ENCODE measurements around the gene NATD1. TPM values are rescaled to one million over a fixed set of nuclear protein-coding genes. Genes with fewer than 3 reads are reported as not detected.

The NATD1 gene
- total and polyA plus RNA-seq, 9 of the 15 experiments (the other 6 are each of a cell fraction or from before 2014, with no cell fraction given) = 0.24 to 5.4 (median 1.6) TPM

DNA sequence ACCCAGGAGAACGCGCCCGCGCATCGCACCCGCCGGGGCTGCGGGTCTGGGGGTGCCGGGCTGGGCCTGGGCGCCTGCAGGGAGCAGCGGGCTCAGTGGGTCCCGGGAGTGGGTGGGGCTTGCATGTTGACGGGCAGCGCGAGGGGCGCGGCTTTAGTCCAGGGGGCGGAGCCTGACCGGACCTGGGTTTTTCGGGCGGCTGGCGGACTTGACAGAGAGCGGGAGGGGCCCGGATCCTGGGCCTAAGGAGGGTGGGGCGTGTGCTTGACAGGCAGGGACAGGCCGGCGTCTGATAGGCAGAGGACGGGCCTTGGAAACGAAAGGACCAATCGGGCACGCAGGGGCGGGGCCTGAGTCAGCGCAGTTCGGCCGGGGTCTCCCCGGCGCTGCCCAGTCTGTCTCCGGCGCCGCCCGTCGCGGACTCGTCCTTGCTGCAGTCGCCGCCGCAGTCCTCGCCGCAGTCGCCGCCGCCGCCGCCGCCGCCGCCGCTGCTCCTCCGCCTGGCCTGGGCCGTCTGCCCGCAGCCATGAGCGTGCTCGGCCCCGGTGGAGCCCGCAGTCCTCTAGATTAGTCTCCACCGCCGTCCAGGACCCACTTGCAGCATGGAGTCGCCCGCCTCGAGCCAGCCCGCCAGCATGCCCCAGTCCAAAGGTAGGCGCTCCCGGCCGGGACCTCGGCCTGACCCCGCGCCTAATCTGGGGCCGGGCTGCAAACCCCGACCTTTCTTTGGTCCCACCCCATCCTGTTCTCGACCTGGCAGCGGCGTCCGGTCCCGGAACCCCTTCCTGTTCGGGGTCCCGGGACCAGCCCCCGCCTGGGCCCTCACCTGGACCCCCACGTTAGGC lies 31.3 kb upstream of the NATD1 start, which contains the start of gene MAP2K3 (continued):
- no peak for TF ChIP-seq GMEB1 (CRISPR knock-in tag; IDR thresholded peaks at IDR 0.05)
- TF ChIP-seq NFIC (IDR thresholded peaks at IDR 0.05) = no peak
- no peak for TF ChIP-seq ZNF511 (CRISPR knock-in tag; IDR thresholded peaks at IDR 0.05)
- peak; percentile 57; the same call in 1 of the 2 replicates for TF ChIP-seq ZBTB7A (IDR thresholded peaks at IDR 0.05; ENCODE audit: borderline replicate concordance, control insufficient read depth, low read depth, low read length)
- no peak for TF ChIP-seq IRF9 (tag; IDR thresholded peaks at IDR 0.05)
- TF ChIP-seq STAG1 (CRISPR knock-in tag; IDR thresholded peaks at IDR 0.05; ENCODE audit: borderline replicate concordance) = no peak
- no peak for TF ChIP-seq GTF2E2 (tag; IDR thresholded peaks at IDR 0.05)
- TF ChIP-seq NFE2 (IDR thresholded peaks at IDR 0.05; ENCODE audit: low read depth) = no peak; the same call in 1 of the 2 replicates
- no peak for TF ChIP-seq MYNN (IDR thresholded peaks at IDR 0.05)
- no peak for TF ChIP-seq MYNN (CRISPR knock-in tag; IDR thresholded peaks at IDR 0.05)
- TF ChIP-seq ZNF354B (CRISPR knock-in tag; IDR thresholded peaks at IDR 0.05) = no peak
- TF ChIP-seq ZNF316 (IDR thresholded peaks at IDR 0.05) = peak; percentile 36
- peak; percentile 55; the same call in 1 of the 2 replicates for TF ChIP-seq ATF7 (IDR thresholded peaks at IDR 0.05)
- TF ChIP-seq KHSRP (IDR thresholded peaks at IDR 0.05) = no peak
- TF ChIP-seq CHD1 (IDR thresholded peaks at IDR 0.05; ENCODE audit: low read length) = no peak
- no peak for TF ChIP-seq HDGF (IDR thresholded peaks at IDR 0.05)
- no peak for TF ChIP-seq SAFB (IDR thresholded peaks at IDR 0.05; ENCODE audit: borderline replicate concordance, low read depth, low read length)
- no peak for TF ChIP-seq BACH1 (tag; IDR thresholded peaks at IDR 0.05)
- no peak for TF ChIP-seq SFPQ (IDR thresholded peaks at IDR 0.05; ENCODE audit: low read depth, low read length)
- TF ChIP-seq PRMT5 (CRISPR knock-in tag; IDR thresholded peaks at IDR 0.05) = no peak
- TF ChIP-seq PRDM10 (IDR thresholded peaks at IDR 0.05; ENCODE audit: partially characterized antibody) = peak; percentile 29

All from K562 (cell line).